Liver (tissue), 9 donors: ENCODE results near the gene ABCA13. TPM values are rescaled to one million over a fixed set of nuclear protein-coding genes. Genes with fewer than 3 reads are reported as not detected.

Source experiments
- DNase-seq: peaks from one replicate; pipeline ENCODE4 v3.0.0-alpha.2; 2017; ENCODE audit warnings: low spot score
- H3K27ac ChIP-seq, 2 donors: one replicate each; pipeline ENCODE4 v1.7.0; 2013; ENCODE audit warnings: inconsistent platforms in 2 of 2, low read length in 2 of 2, control low read depth in 1 of 2, low read depth in 1 of 2, mild to moderate bottlenecking in 1 of 2
- H3K27me3 ChIP-seq, 4 donors: one replicate each; pipeline versions ENCODE4 v1.6.1 to v1.7.0; 2013; ENCODE audit warnings: low read length in 3 of 4, inconsistent platforms in 1 of 4, mild to moderate bottlenecking in 1 of 4, moderate library complexity in 1 of 4; ENCODE audit not compliant: control insufficient read depth in 4 of 4, insufficient read depth in 4 of 4
- H3K36me3 ChIP-seq, 4 donors: one replicate each; pipeline versions ENCODE4 v1.6.1 to v1.7.0; 2013; ENCODE audit warnings: low read length in 3 of 4, mild to moderate bottlenecking in 3 of 4, low read depth in 1 of 4, moderate library complexity in 1 of 4; ENCODE audit not compliant: control insufficient read depth in 4 of 4, insufficient read depth in 3 of 4
- H3K4me1 ChIP-seq, 4 donors: one replicate each; pipeline versions ENCODE4 v1.6.1 to v1.7.0; 2013; ENCODE audit warnings: low read length in 3 of 4, mild to moderate bottlenecking in 3 of 4, moderate library complexity in 1 of 4; ENCODE audit not compliant: control insufficient read depth in 4 of 4, insufficient read depth in 4 of 4
- H3K4me3 ChIP-seq, 3 donors: one replicate each; pipeline versions ENCODE4 v1.6.1 to v1.7.0; 2013; ENCODE audit warnings: low read length in 3 of 3, control low read depth in 1 of 3, low read depth in 1 of 3, mild to moderate bottlenecking in 1 of 3
- H3K9ac ChIP-seq, 2 donors: one replicate each; pipeline ENCODE4 v1.7.0; 2013; ENCODE audit warnings: low read length in 2 of 2, mild to moderate bottlenecking in 2 of 2, moderate library complexity in 2 of 2, control low read depth in 1 of 2, low read depth in 1 of 2
- H3K9me3 ChIP-seq, 4 donors: one replicate each; pipeline versions ENCODE4 v1.6.1 to v1.7.0; 2013; ENCODE audit warnings: low read length in 3 of 4; ENCODE audit not compliant: control insufficient read depth in 4 of 4
- FOXA2 ChIP-seq: IDR thresholded peaks from 2 replicates; pipeline ENCODE4 v1.6.1; 2016; ENCODE audit warnings: antibody characterized with exemption
- GABPA ChIP-seq, 2 donors: IDR thresholded peaks in 1 of 2; conservative IDR thresholded peaks in 1 of 2; 2 replicates each; pipeline ENCODE4 v1.6.1; 2016; ENCODE audit warnings: antibody characterized with exemption in 2 of 2, mild to moderate bottlenecking in 1 of 2, moderate library complexity in 1 of 2
- HNF4A ChIP-seq, 2 donors: conservative IDR thresholded peaks; 2 replicates each; pipeline ENCODE4 v1.6.1; 2016; ENCODE audit warnings: antibody characterized with exemption in 2 of 2, mild to moderate bottlenecking in 2 of 2
- HNF4G ChIP-seq: IDR thresholded peaks from 2 replicates; pipeline ENCODE4 v1.6.1; 2016; ENCODE audit warnings: antibody characterized with exemption
- JUND ChIP-seq, 2 donors: IDR thresholded peaks; 2 replicates each; pipeline ENCODE4 v1.6.1; 2016; ENCODE audit warnings: antibody characterized with exemption in 2 of 2
- NR2F2 ChIP-seq: IDR thresholded peaks from 2 replicates; pipeline ENCODE4 v1.6.1; 2016; ENCODE audit warnings: antibody characterized with exemption
- RAD21 ChIP-seq, 2 donors: IDR thresholded peaks; 2 replicates each; pipeline ENCODE4 v1.6.1; 2016; ENCODE audit warnings: antibody characterized with exemption in 2 of 2, mild to moderate bottlenecking in 2 of 2
- RXRA ChIP-seq, 2 donors: IDR thresholded peaks; 2 replicates each; pipeline ENCODE4 v1.6.1; 2017 to 2018; ENCODE audit warnings: antibody characterized with exemption in 2 of 2, mild to moderate bottlenecking in 1 of 2
- SP1 ChIP-seq: IDR thresholded peaks from 2 replicates; pipeline ENCODE4 v1.6.1; 2018; ENCODE audit warnings: antibody characterized with exemption, mild to moderate bottlenecking
- TAF1 ChIP-seq: conservative IDR thresholded peaks from 2 replicates; pipeline ENCODE4 v1.6.1; 2016; ENCODE audit warnings: antibody characterized with exemption, mild to moderate bottlenecking
- YY1 ChIP-seq: IDR thresholded peaks from 2 replicates; pipeline ENCODE4 v1.6.1; 2016; ENCODE audit warnings: antibody characterized with exemption, mild to moderate bottlenecking
- WGBS: extraction: QIAGEN DNeasy Blood & Tissue Kit; methylation state at CpG from one replicate; pipeline ENCODE4 v1.1.7; 2013; 5-methylcytosine and 5-hydroxymethylcytosine counted together
- polyA plus RNA-seq, 2 donors: library from polyadenylated mRNA; stranded (reverse) in 1 of 2; unstranded in 1 of 2; fragments of 200-250 nt in 1 of 2; fragments of >200 nt in 1 of 2; fragmentation: Nextera tagmentation in 1 of 2; extraction: Ambion mirVana in 1 of 2; gene quantifications; one replicate each; pipeline versions ENCODE4 v1.2.1 to v1.2.3, GENCODE V29; 2013 to 2015
- total RNA-seq, 2 donors: library from RNA; depleted of rRNA; stranded (reverse); fragments of >200 nt; gene quantifications; one replicate each; pipeline ENCODE4 v1.2.3, GENCODE V29; 2014
- TF ChIP-seq, protein P1 (sequence below): IDR thresholded peaks from 2 replicates; pipeline ENCODE4 v1.6.1; 2016; ENCODE audit warnings: antibody characterized with exemption
- TF ChIP-seq, protein P2 (sequence below): IDR thresholded peaks from 2 replicates; pipeline ENCODE4 v1.6.1; 2016; ENCODE audit warnings: antibody characterized with exemption
- TF ChIP-seq, protein P3 (sequence below): IDR thresholded peaks from 2 replicates; pipeline ENCODE4 v1.6.1; 2016; ENCODE audit warnings: antibody characterized with exemption, mild to moderate bottlenecking
- TF ChIP-seq, protein P4 (sequence below): fragments of 150-350 bp; IDR thresholded peaks from 2 replicates; pipeline ENCODE4 v1.5.1; 2017; ENCODE audit warnings: improper control_type of control experiment, low read depth, low read length; ENCODE audit not compliant: missing input control
- TF ChIP-seq, protein P5 (sequence below): IDR thresholded peaks from 2 replicates; pipeline ENCODE4 v1.6.1; 2016; ENCODE audit warnings: antibody characterized with exemption
- donor health status: healthy.
- donor health status: healthy.
- donor health status: healthy.
- donor health status: healthy.
- donor health status: healthy.

The ABCA13 gene
- total and polyA plus RNA-seq, 4 donors, result 0.22 to 1.0 (median 0.66) TPM

DNA sequence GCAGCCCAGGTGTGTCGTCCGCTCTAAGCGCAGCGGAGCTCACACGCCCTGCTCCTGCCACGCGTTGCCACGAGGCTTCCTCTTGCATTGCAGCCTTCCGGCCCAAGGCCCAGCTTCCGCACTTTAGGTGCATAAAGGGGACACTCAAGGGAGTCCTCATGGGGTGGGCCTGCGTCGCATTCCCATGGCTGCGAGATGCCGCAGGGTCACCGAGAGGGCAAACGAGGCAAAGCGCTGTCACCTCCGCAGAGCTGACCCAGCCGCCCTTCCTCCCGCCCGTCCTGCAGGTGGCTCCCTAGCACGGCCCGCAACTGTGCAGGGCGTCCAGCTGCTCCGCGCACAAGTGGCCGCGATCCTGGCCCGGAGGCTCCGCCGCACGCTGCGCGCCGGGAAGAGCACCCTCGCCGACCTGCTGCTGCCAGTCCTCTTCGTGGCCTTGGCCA is 283.5 kb downstream of the ABCA13 start:
- Histone ChIP-seq H3K27me3 (peaks cover 0 to 4% (median 0%) of the 10 kb centered on the region in 4 donors), H3K36me3 (no peaks in the 10 kb centered on the region), H3K9ac (no peak overlapping the region), H3K4me1 (no peaks in the 10 kb centered on the region), H3K27ac (no peak overlapping the region), H3K9me3 (peaks cover 0 to 2% (median 0%) of the 10 kb centered on the region in 4 donors), H3K4me3 (no peak overlapping the region)
- TF ChIP-seq RAD21 (IDR thresholded peaks at IDR 0.05), result no peak
- TF ChIP-seq HNF4G, result no peak
- no peak for TF ChIP-seq GABPA (IDR thresholded peaks at IDR 0.05 in 1 of 2, conservative IDR thresholded peaks at IDR 0.05 in 1 of 2)
- TF ChIP-seq NR2F2, result no peak
- TF ChIP-seq, protein P1, sequence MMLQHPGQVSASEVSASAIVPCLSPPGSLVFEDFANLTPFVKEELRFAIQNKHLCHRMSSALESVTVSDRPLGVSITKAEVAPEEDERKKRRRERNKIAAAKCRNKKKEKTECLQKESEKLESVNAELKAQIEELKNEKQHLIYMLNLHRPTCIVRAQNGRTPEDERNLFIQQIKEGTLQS, result no peak
- TF ChIP-seq, protein P2, sequence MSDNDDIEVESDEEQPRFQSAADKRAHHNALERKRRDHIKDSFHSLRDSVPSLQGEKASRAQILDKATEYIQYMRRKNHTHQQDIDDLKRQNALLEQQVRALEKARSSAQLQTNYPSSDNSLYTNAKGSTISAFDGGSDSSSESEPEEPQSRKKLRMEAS, result no peak
- no peak for TF ChIP-seq FOXA2
- TF ChIP-seq, protein P3, sequence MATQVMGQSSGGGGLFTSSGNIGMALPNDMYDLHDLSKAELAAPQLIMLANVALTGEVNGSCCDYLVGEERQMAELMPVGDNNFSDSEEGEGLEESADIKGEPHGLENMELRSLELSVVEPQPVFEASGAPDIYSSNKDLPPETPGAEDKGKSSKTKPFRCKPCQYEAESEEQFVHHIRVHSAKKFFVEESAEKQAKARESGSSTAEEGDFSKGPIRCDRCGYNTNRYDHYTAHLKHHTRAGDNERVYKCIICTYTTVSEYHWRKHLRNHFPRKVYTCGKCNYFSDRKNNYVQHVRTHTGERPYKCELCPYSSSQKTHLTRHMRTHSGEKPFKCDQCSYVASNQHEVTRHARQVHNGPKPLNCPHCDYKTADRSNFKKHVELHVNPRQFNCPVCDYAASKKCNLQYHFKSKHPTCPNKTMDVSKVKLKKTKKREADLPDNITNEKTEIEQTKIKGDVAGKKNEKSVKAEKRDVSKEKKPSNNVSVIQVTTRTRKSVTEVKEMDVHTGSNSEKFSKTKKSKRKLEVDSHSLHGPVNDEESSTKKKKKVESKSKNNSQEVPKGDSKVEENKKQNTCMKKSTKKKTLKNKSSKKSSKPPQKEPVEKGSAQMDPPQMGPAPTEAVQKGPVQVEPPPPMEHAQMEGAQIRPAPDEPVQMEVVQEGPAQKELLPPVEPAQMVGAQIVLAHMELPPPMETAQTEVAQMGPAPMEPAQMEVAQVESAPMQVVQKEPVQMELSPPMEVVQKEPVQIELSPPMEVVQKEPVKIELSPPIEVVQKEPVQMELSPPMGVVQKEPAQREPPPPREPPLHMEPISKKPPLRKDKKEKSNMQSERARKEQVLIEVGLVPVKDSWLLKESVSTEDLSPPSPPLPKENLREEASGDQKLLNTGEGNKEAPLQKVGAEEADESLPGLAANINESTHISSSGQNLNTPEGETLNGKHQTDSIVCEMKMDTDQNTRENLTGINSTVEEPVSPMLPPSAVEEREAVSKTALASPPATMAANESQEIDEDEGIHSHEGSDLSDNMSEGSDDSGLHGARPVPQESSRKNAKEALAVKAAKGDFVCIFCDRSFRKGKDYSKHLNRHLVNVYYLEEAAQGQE, result no peak
- WGBS, result 71% methylated on average over 38 of the region's 38 CpGs
- no peak for DNase-seq

DNA sequence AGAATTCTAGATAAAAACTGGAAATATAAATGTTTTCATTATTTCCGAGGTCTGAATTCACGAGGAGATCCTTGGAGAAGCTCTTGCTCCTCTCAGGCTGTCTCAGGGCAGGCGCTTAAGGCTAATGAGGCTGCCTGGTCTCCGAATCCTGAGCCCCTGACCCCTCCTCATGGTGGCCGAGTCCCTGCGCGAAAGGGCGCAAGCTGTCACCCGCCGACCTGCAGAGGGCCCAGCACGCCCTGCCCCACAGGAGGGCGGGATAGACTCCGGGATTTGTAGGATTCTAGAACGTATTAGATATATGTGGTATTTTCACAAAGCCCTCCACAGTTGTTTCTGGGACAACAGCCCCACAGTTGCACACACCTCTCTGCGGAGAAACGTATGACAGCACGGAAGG is 284.1 kb downstream of the ABCA13 start:
- 75% methylated on average over 17 of the region's 17 CpGs for WGBS

More for the DNA sequence above, 284.1 kb downstream of the ABCA13 start:
- Histone ChIP-seq H3K9ac (no peak overlapping the region), H3K36me3 (no peaks in the 10 kb centered on the region), H3K9me3 (peaks cover 0 to 2% (median 0%) of the 10 kb centered on the region in 4 donors), H3K4me3 (no peak overlapping the region), H3K27me3 (peaks cover 0 to 4% (median 0%) of the 10 kb centered on the region in 4 donors), H3K27ac (no peak overlapping the region), H3K4me1 (no peaks in the 10 kb centered on the region)
- TF ChIP-seq JUND (IDR thresholded peaks at IDR 0.05) (no peak), YY1 (no peak), TAF1 (no peak), RAD21 (IDR thresholded peaks at IDR 0.05) (no peak), FOXA2 (no peak), HNF4A (conservative IDR thresholded peaks at IDR 0.05) (no peak), HNF4G (no peak), NR2F2 (no peak), RXRA (IDR thresholded peaks at IDR 0.05) (no peak), SP1 (no peak), GABPA (IDR thresholded peaks at IDR 0.05 in 1 of 2, conservative IDR thresholded peaks at IDR 0.05 in 1 of 2) (no peak)
- TF ChIP-seq, protein P4, sequence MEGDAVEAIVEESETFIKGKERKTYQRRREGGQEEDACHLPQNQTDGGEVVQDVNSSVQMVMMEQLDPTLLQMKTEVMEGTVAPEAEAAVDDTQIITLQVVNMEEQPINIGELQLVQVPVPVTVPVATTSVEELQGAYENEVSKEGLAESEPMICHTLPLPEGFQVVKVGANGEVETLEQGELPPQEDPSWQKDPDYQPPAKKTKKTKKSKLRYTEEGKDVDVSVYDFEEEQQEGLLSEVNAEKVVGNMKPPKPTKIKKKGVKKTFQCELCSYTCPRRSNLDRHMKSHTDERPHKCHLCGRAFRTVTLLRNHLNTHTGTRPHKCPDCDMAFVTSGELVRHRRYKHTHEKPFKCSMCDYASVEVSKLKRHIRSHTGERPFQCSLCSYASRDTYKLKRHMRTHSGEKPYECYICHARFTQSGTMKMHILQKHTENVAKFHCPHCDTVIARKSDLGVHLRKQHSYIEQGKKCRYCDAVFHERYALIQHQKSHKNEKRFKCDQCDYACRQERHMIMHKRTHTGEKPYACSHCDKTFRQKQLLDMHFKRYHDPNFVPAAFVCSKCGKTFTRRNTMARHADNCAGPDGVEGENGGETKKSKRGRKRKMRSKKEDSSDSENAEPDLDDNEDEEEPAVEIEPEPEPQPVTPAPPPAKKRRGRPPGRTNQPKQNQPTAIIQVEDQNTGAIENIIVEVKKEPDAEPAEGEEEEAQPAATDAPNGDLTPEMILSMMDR, result no peak
- TF ChIP-seq, protein P5, sequence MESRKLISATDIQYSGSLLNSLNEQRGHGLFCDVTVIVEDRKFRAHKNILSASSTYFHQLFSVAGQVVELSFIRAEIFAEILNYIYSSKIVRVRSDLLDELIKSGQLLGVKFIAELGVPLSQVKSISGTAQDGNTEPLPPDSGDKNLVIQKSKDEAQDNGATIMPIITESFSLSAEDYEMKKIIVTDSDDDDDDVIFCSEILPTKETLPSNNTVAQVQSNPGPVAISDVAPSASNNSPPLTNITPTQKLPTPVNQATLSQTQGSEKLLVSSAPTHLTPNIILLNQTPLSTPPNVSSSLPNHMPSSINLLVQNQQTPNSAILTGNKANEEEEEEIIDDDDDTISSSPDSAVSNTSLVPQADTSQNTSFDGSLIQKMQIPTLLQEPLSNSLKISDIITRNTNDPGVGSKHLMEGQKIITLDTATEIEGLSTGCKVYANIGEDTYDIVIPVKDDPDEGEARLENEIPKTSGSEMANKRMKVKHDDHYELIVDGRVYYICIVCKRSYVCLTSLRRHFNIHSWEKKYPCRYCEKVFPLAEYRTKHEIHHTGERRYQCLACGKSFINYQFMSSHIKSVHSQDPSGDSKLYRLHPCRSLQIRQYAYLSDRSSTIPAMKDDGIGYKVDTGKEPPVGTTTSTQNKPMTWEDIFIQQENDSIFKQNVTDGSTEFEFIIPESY, result no peak
- TF ChIP-seq, protein P2, result no peak
- TF ChIP-seq, protein P3, result no peak
- no peak for DNase-seq
